Keratinocyte (primary cell): ENCODE results near the gene HMCN2. TPM values are rescaled to one million over a fixed set of nuclear protein-coding genes. Genes with fewer than 3 reads are reported as not detected.

Experiments used
- DNase-seq: peaks from one replicate; pipeline ENCODE4 v3.0.0-alpha.2; 2011; ENCODE audit warnings: low read depth, missing footprints, low spot score
- FAIRE-seq: peaks from 2 replicates; lab custom pipeline; 2011; peaks lifted over from hg19 to GRCh38; lab: Jason Lieb, UNC
- H2AFZ ChIP-seq: 2 replicates; pipeline ENCODE4 v1.6.0; 2012; ENCODE audit warnings: low read length, control low read depth, inconsistent platforms; ENCODE audit not compliant: control insufficient read depth
- H3K27ac ChIP-seq: 2 replicates; pipeline ENCODE4 v1.5.1; 2011; ENCODE audit warnings: low read length; ENCODE audit not compliant: control insufficient read depth, insufficient read depth
- H3K27me3 ChIP-seq: 3 replicates; pipeline ENCODE4 v1.6.0; 2011; ENCODE audit warnings: low read length; ENCODE audit not compliant: control insufficient read depth, insufficient read depth; ENCODE audit errors: extremely low read depth
- H3K36me3 ChIP-seq, 2 experiments: 2 replicates in 1 of 2; 3 replicates in 1 of 2; pipeline ENCODE4 v1.5.1; 2011; ENCODE audit warnings: low read length in 2 of 2, mild to moderate bottlenecking in 1 of 2; ENCODE audit not compliant: control insufficient read depth in 2 of 2, insufficient read depth in 2 of 2; ENCODE audit errors: extremely low read depth in 1 of 2
- H3K4me1 ChIP-seq: 3 replicates; pipeline ENCODE4 v1.5.1; 2011; ENCODE audit warnings: low read length; ENCODE audit not compliant: control insufficient read depth, insufficient read depth; ENCODE audit errors: extremely low read depth
- H3K4me2 ChIP-seq: 3 replicates; pipeline ENCODE4 v1.6.0; 2011; ENCODE audit warnings: low read depth, low read length; ENCODE audit not compliant: control insufficient read depth, insufficient read depth; ENCODE audit errors: extremely low read depth
- H3K4me3 ChIP-seq, 3 experiments: fragments of 200-600 bp in 1 of 3; sonication (generic) in 1 of 3; 2 replicates in 2 of 3; 3 replicates in 1 of 3; pipeline ENCODE4 v1.5.1; 2011 to 2016; ENCODE audit warnings: low read length in 3 of 3, mild to moderate bottlenecking in 3 of 3, control low read depth in 2 of 3, inconsistent platforms in 1 of 3, low read depth in 1 of 3, mixed read lengths in 1 of 3, mixed run types in 1 of 3, moderate library complexity in 1 of 3; ENCODE audit not compliant: control insufficient read depth in 2 of 3, insufficient read depth in 2 of 3; ENCODE audit errors: extremely low read depth in 1 of 3
- H3K79me2 ChIP-seq: 2 replicates; pipeline ENCODE4 v1.6.0; 2012; ENCODE audit warnings: low read length; ENCODE audit not compliant: control insufficient read depth, insufficient read depth
- H3K9ac ChIP-seq: 3 replicates; pipeline ENCODE4 v1.6.0; 2011; ENCODE audit warnings: low read length; ENCODE audit not compliant: control insufficient read depth, insufficient read depth; ENCODE audit errors: extremely low read depth
- H3K9me1 ChIP-seq: 3 replicates; pipeline ENCODE4 v1.6.0; 2011; ENCODE audit warnings: low read length; ENCODE audit not compliant: control insufficient read depth, insufficient read depth; ENCODE audit errors: extremely low read depth
- H3K9me3 ChIP-seq: 2 replicates; pipeline ENCODE4 v1.5.1; 2012; ENCODE audit warnings: low read depth, low read length; ENCODE audit not compliant: control insufficient read depth
- H4K20me1 ChIP-seq: 3 replicates; pipeline ENCODE4 v1.6.0; 2011; ENCODE audit warnings: low read length; ENCODE audit not compliant: control insufficient read depth, insufficient read depth; ENCODE audit errors: extremely low read depth
- CTCF ChIP-seq, 3 experiments: IDR thresholded peaks in 1 of 3; conservative IDR thresholded peaks in 1 of 3; optimal IDR thresholded peaks in 1 of 3; 2 replicates in 2 of 3; 3 replicates in 1 of 3; pipeline versions ENCODE3 to v1.5.1; 2011; ENCODE audit warnings: low read length in 3 of 3, mild to moderate bottlenecking in 3 of 3, moderate library complexity in 2 of 3, control low read depth in 1 of 3, inconsistent platforms in 1 of 3; ENCODE audit not compliant: insufficient read depth in 2 of 3; ENCODE audit errors: extremely low read depth in 1 of 3
- EZH2 ChIP-seq: IDR thresholded peaks from one replicate; pipeline ENCODE4 v1.6.1; 2012; ENCODE audit warnings: inconsistent platforms, mild to moderate bottlenecking, low read length, moderate library complexity
- dilution Hi-C: fragments of 300-500 bp; cut with MboI; formaldehyde crosslinking; loops from one replicate; pipeline ENCODE4 v1.7.0; 2020; ENCODE audit warnings: low sequenced_read_pairs; ENCODE audit not compliant: extremely low pct_ligation_motif_present
- polyA plus RNA-seq, 5 experiments: library from polyadenylated mRNA; depleted of rRNA in 3 of 5; stranded (reverse) in 3 of 5; stranded (forward) in 1 of 5; unstranded in 1 of 5; fragments of >200 nt; gene quantifications; 1 replicate in 1 of 5; 2 replicates in 3 of 5; 3 replicates in 1 of 5; pipeline versions ENCODE4 v1.2.1 to v1.2.3, GENCODE V29; 2011 to 2012; ENCODE audit warnings: missing spikeins in 2 of 5, low read depth in 1 of 5, low replicate concordance in 1 of 5

The HMCN2 gene
- polyA plus RNA-seq, 1 donor (not counting 4 experiments of a cell fraction or from before 2014, with no cell fraction given): not detected

DNA sequence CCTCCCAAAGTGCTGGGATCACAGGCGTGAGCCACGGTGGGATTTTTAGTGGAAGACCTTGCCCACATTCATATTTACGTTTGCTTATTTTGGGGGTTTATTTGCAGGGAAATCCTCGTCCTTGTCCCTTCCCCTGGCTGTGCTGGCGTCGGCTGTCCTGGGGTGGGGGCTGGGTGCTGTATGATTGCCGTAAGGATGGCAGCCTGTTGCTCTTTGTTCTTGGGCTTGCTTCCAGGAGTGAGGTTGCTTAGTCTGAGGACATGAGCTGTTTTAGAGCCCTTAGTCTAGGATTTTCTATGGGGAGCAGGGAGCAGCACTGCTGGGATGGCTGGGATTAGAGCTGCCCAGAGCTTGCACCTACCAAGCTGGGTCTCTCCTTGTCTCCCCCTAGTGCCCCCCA is 93.4 kb downstream of the HMCN2 start:
- Histone ChIP-seq H3K9me3 (no peaks in the 10 kb centered on the region), H2AFZ (no peak overlapping the region), H4K20me1 (no peaks in the 10 kb centered on the region), H3K79me2 (no peaks in the 10 kb centered on the region), H3K36me3 (no peaks in the 10 kb centered on the region), H3K9ac (no peak overlapping the region), H3K27me3 (no peaks in the 10 kb centered on the region), H3K9me1 (no peaks in the 10 kb centered on the region), H3K4me2 (no peak overlapping the region), H3K27ac (no peak overlapping the region), H3K4me1 (no peaks in the 10 kb centered on the region), H3K4me3 (no peak overlapping the region)
- dilution Hi-C loops: no loop called here
- TF ChIP-seq CTCF (optimal IDR thresholded peaks at IDR 0.05 in 1 of 3, IDR thresholded peaks at IDR 0.05 in 1 of 3, conservative IDR thresholded peaks at IDR 0.05 in 1 of 3; ENCODE audit: extremely low read depth in 1 of 3, insufficient read depth in 2 of 3, low read length in 3 of 3): no peak
- TF ChIP-seq EZH2: no peak
- no peak for DNase-seq
- no peak for FAIRE-seq

GRCh38 chr9:130359819-130360218 is 94.3 kb downstream of the HMCN2 start:
- H3K9ac ChIP-seq: no peak overlapping the region
- DNase-seq (no peak), FAIRE-seq (no peak)
- no peak overlapping the region for H3K4me2 ChIP-seq
- no peaks in the 10 kb centered on the region for H3K9me1 ChIP-seq
- no peaks in the 10 kb centered on the region for H3K27me3 ChIP-seq
- H3K4me1 ChIP-seq: no peaks in the 10 kb centered on the region
- H3K4me3 ChIP-seq: no peak overlapping the region
- no peaks in the 10 kb centered on the region for H3K36me3 ChIP-seq
- H2AFZ ChIP-seq: no peak overlapping the region
- H3K79me2 ChIP-seq: no peaks in the 10 kb centered on the region
- no peaks in the 10 kb centered on the region for H3K9me3 ChIP-seq
- dilution Hi-C loops: no loop called here
- no peak overlapping the region for H3K27ac ChIP-seq
- no peak for TF ChIP-seq CTCF (optimal IDR thresholded peaks at IDR 0.05 in 1 of 3, IDR thresholded peaks at IDR 0.05 in 1 of 3, conservative IDR thresholded peaks at IDR 0.05 in 1 of 3; ENCODE audit: extremely low read depth in 1 of 3, insufficient read depth in 2 of 3, low read length in 3 of 3)
- no peak for TF ChIP-seq EZH2
- no peaks in the 10 kb centered on the region for H4K20me1 ChIP-seq
